GM23248 (cell line): ENCODE results near the gene FPGS.

Experiments
- EZH2 ChIP-seq: fragments of 200-600 bp; sonication (generic); IDR thresholded peaks from 2 replicates; pipeline ENCODE4 v1.6.1; 2018; ENCODE audit warnings: antibody characterized with exemption, mild to moderate bottlenecking; ENCODE audit not compliant: insufficient read depth, poor library complexity, severe bottlenecking
- EZH2phosphoT487 ChIP-seq: fragments of 200-600 bp; sonication (generic); IDR thresholded peaks from 2 replicates; pipeline ENCODE4 v1.6.1; 2018; ENCODE audit warnings: antibody characterized with exemption, moderate library complexity, mild to moderate bottlenecking, low read depth; ENCODE audit not compliant: insufficient read depth

DNA sequence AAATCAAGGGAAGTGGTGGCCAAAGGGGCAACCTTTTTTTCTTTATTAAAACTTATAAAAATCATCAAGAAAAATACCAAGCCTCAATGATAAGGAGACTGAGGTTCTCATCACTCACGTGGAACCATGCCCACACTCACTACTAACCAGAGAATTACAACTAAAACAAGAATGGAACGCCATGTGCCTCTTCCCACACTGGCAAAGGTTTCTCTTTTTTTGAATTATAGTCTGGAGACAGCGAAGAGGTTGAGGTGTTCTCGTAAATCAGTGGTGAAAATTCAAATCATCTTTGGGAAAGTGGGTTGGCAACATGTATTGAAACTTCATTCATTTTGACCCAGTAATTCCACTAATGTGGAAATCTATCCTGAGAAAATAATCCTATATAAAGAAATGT lies 19.4 kb downstream of the FPGS start:
- TF ChIP-seq EZH2phosphoT487 (no peak), EZH2 (no peak)
